GM10248 (cell line): ENCODE data around the gene MMP15.

Experiments
- CTCF ChIA-PET: fragments of 300-600 bp; sonication (Branson Sonifier 250); formaldehyde crosslinking; extraction: SDS; loops from one replicate; lab custom pipeline; 2021; ENCODE audit warnings: antibody characterized with exemption; lab: Yijun Ruan, JAX
- POLR2A ChIA-PET: fragments of 350-650 bp; sonication (Branson Sonifier 250); formaldehyde crosslinking; extraction: SDS; loops from one replicate; lab custom pipeline; 2020; ENCODE audit warnings: antibody characterized with exemption; lab: Yijun Ruan, JAX
- DNase-seq: peaks from one replicate; pipeline ENCODE4 v3.0.0; 2012; ENCODE audit errors: extremely low spot score
- CTCF ChIP-seq: IDR thresholded peaks from 2 replicates; pipeline ENCODE4 v1.5.1; 2012; ENCODE audit warnings: mild to moderate bottlenecking, low read depth; ENCODE audit errors: extremely low read depth, missing control alignments, control extremely low read depth

Gene MMP15

GRCh38 chr16:58027161-58027915, 1.8 kb downstream of the MMP15 start:
- no peak for DNase-seq
- ChIA-PET CTCF (interaction anchor here (1.9 kb wide), 1 partner anchor 9 kb away, joined by 6 read pairs; no protein-coding TSS in a partner anchor), POLR2A (no interaction called here)
- TF ChIP-seq CTCF = no peak

DNA sequence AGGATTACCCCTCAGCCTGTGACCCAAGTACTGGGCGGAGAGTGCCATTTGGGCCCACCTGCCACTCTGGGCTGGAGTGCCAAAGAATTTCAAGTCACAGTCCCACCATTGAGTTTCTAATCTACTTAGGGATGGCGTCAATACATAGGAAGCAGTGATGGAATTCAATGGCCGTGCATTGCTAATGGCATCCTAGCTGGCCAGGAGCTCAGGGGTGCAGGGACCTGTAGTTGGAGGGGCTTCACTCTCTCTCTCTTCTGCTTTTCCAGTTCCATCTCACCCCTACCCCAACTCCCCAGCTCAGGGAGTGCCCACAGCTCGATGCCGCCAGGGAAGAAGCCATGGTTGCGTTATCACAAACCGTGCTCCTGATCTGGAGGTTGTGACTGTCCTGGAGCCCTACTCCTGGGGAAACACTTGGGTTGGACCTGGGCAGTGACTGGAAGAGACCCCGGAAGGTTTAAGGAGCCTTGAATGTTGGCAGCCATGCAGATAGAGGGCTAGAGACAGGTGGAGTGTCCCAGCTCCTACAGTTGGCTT, 2.4 kb downstream of the MMP15 start:
- POLR2A ChIA-PET = no interaction called here
- no peak for TF ChIP-seq CTCF
- DNase-seq = no peak
- CTCF ChIA-PET = interaction anchor here (1.1 to 1.9 kb wide), 2 partner anchors 9 kb away, joined by 4 to 6 read pairs; no protein-coding TSS in a partner anchor

GRCh38 chr16:58028541-58029070, 3.1 kb downstream of the MMP15 start:
- ChIA-PET CTCF (interaction anchor here (1.1 to 1.9 kb wide), 2 partner anchors 8 to 9 kb away, joined by 4 to 6 read pairs; no protein-coding TSS in a partner anchor), POLR2A (no interaction called here)
- TF ChIP-seq CTCF = no peak
- no peak for DNase-seq

GRCh38 chr16:58029410-58029809, 3.9 kb downstream of the MMP15 start:
- DNase-seq = no peak
- TF ChIP-seq CTCF = no peak
- CTCF ChIA-PET = no interaction called here
- POLR2A ChIA-PET = no interaction called here

- ChIA-PET CTCF (interaction anchor here (2.0 kb wide), 1 partner anchor 50 kb away, joined by 4 read pairs; no protein-coding TSS in a partner anchor), POLR2A (no interaction called here)
- TF ChIP-seq CTCF = no peak
- no peak for DNase-seq
Measured at GRCh38 chr16:58030136-58030840, 4.7 kb downstream of the MMP15 start.

- ChIA-PET POLR2A (no interaction called here), CTCF (interaction anchor here (2.0 to 2.2 kb wide), 2 partner anchors 51 to 130 kb away, joined by 4 to 8 read pairs; no protein-coding TSS in a partner anchor)
- no peak for DNase-seq
- no peak for TF ChIP-seq CTCF
Measured at GRCh38 chr16:58031016-58031800, 5.7 kb downstream of the MMP15 start.
